ENCODE data around the gene OR5AU1.
A peak's percentile ranks its signal among the peaks of the same experiment; 100 is the strongest.

- no peak for TF ChIP-seq YY1 (IDR thresholded peaks at IDR 0.05; ENCODE audit: low read depth)
- no peak for TF ChIP-seq RCOR1 (IDR thresholded peaks at IDR 0.05; ENCODE audit: low read length)
- TF ChIP-seq POLR2AphosphoS5 (IDR thresholded peaks at IDR 0.05; ENCODE audit: low read depth, low read length), result peak; percentile 20; the same call in 1 of the 2 replicates
- TF ChIP-seq CTCF (IDR thresholded peaks at IDR 0.05), result no peak
- TF ChIP-seq EP300 (IDR thresholded peaks at IDR 0.05; ENCODE audit: borderline replicate concordance in 1 of 2, low read depth in 1 of 2, low read length in 1 of 2), result no peak
- no peak for TF ChIP-seq NFIC (IDR thresholded peaks at IDR 0.05; ENCODE audit: borderline replicate concordance)
- TF ChIP-seq SIN3A (IDR thresholded peaks at IDR 0.05; ENCODE audit: borderline replicate concordance, low read depth, low read length), result no peak
- no peak for TF ChIP-seq FOXM1 (IDR thresholded peaks at IDR 0.05; ENCODE audit: low read depth)
- TF ChIP-seq TAF1 (IDR thresholded peaks at IDR 0.05; ENCODE audit: borderline replicate concordance, low read depth, low read length), result no peak
- no peak for TF ChIP-seq GABPA (IDR thresholded peaks at IDR 0.05; ENCODE audit: low read depth)
- no peak for TF ChIP-seq REST (IDR thresholded peaks at IDR 0.05; ENCODE audit: low read depth, low read length)
Observed at GRCh38 chr14:21200752-21201461, 45.0 kb upstream of the OR5AU1 start.

All from SK-N-SH (cell line).